ENCODE measurements around the gene NAT9.

GRCh38 chr17:74740173-74740572 lies 36.0 kb downstream of the NAT9 start:
- no peak for TF ChIP-seq TCF4 (CRISPR knock-in tag; IDR thresholded peaks at IDR 0.05; ENCODE audit: borderline replicate concordance)
- no peak for TF ChIP-seq PATZ1 (CRISPR knock-in tag; IDR thresholded peaks at IDR 0.05; ENCODE audit: borderline replicate concordance)
- no peak for TF ChIP-seq ZC3H10 (CRISPR knock-in tag; IDR thresholded peaks at IDR 0.05)
- TF ChIP-seq CSRNP3 (CRISPR knock-in tag; IDR thresholded peaks at IDR 0.05), result no peak
- TF ChIP-seq CREB5 (CRISPR knock-in tag; IDR thresholded peaks at IDR 0.05; ENCODE audit: low read depth), result no peak
- TF ChIP-seq ZNF565 (CRISPR knock-in tag; conservative IDR thresholded peaks at IDR 0.05; ENCODE audit: low read depth), result no peak
- TF ChIP-seq TSHZ2 (CRISPR knock-in tag; IDR thresholded peaks at IDR 0.05), result no peak
- TF ChIP-seq ZNF70 (CRISPR knock-in tag; IDR thresholded peaks at IDR 0.05), result no peak
- TF ChIP-seq POU6F1 (CRISPR knock-in tag; IDR thresholded peaks at IDR 0.05; ENCODE audit: borderline replicate concordance, low read depth), result no peak
- TF ChIP-seq ZFP30 (CRISPR knock-in tag; IDR thresholded peaks at IDR 0.05), result no peak
- TF ChIP-seq PPARA (CRISPR knock-in tag; IDR thresholded peaks at IDR 0.05; ENCODE audit: borderline replicate concordance), result no peak
- no peak for TF ChIP-seq BACH2 (CRISPR knock-in tag; IDR thresholded peaks at IDR 0.05; ENCODE audit: borderline replicate concordance)
